ENCODE results near the gene OR2Y1. TPM values are rescaled to one million over a fixed set of nuclear protein-coding genes. Genes with fewer than 3 reads are reported as not detected.

OR2Y1 gene
- total and polyA plus RNA-seq, 2 of the 13 experiments (the other 11 are each of a cell fraction or from before 2014, with no cell fraction given), result not detected

DNA sequence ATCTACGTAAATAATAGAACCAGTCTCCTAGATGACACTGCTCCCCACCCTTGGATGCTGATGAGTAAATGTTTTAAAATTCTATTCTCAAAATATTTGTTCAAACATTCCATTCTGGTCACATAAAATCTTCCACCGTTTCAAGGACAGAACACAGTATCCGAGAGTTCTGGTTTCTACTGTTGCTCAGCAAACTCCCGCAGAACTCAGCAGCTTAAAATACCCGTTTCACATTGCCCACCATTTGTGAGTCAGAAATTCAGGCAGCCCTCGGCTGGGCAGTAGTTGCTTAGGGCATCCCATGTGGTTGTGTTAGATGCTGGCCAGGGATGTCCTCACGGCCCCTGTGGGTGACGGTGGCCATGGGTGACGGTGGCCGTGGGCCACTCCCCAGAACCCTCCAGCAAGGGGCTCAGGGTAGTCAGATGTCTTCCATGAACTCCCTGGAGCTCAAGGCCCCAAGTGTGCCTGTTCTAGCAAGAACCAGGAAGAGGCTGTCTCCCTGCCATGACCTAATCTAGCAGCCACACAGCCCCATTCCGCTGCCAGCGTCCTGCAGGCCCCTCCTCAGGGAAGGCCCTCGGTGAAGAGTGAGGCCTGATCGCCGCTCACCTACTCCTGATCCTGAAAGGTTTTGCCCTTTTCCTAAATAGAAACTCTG, 45.4 kb upstream of the OR2Y1 start:
- in situ Hi-C loops (cut with HindIII; ENCODE audit: extremely low pct_ligation_motif_present, low pct_unique_long_range_greater_than_20kb), result loop anchor here (10.0 kb wide), 1 partner anchor 370 kb away; no protein-coding TSS in a partner anchor
- Histone ChIP-seq H4K20me1 (ENCODE audit: insufficient read depth, low read length) (no peaks in the 10 kb centered on the region), H3K27ac (ENCODE audit: extremely low read length, insufficient read depth, low read length) (no peak overlapping the region), H3K4me2 (ENCODE audit: low read depth, low read length) (peak overlapping the region; percentile 44), H3K4me3 (replicated peaks in 1 of 3; ENCODE audit: insufficient read depth in 1 of 3, low read depth in 2 of 3, low read length in 3 of 3) (no peak overlapping the region), H3K79me2 (ENCODE audit: insufficient read depth, low read length) (no peaks in the 10 kb centered on the region), H2AFZ (ENCODE audit: low read length) (no peak overlapping the region), H3K9me3 (ENCODE audit: low read length) (no peaks in the 10 kb centered on the region), H3K36me3 (replicated peaks in 1 of 2; ENCODE audit: control insufficient read depth in 1 of 2, insufficient read depth in 2 of 2, low read length in 2 of 2) (peaks cover 4 to 7% of the 10 kb centered on the region in 2 experiments; a peak in 2 of 5 replicates), H3K4me1 (ENCODE audit: insufficient read depth, low read length) (peaks cover 12% of the 10 kb centered on the region), H3K27me3 (ENCODE audit: control insufficient read depth in 1 of 2, insufficient read depth in 2 of 2, low read length in 2 of 2) (peaks cover 0 to 5% of the 10 kb centered on the region in 2 experiments; a peak in 1 of 5 replicates), H3K9ac (ENCODE audit: insufficient read depth, low read depth, low read length) (no peak overlapping the region; the same call in 1 of the 2 replicates)
- TF ChIP-seq ZNF75D (CRISPR knock-in tag; IDR thresholded peaks at IDR 0.05; ENCODE audit: borderline replicate concordance) (no peak), HIVEP1 (CRISPR knock-in tag; IDR thresholded peaks at IDR 0.05) (0 out of 2 replicates have a peak, but pooled peaks have one; percentile 24)
- TF ChIP-seq, protein P1, sequence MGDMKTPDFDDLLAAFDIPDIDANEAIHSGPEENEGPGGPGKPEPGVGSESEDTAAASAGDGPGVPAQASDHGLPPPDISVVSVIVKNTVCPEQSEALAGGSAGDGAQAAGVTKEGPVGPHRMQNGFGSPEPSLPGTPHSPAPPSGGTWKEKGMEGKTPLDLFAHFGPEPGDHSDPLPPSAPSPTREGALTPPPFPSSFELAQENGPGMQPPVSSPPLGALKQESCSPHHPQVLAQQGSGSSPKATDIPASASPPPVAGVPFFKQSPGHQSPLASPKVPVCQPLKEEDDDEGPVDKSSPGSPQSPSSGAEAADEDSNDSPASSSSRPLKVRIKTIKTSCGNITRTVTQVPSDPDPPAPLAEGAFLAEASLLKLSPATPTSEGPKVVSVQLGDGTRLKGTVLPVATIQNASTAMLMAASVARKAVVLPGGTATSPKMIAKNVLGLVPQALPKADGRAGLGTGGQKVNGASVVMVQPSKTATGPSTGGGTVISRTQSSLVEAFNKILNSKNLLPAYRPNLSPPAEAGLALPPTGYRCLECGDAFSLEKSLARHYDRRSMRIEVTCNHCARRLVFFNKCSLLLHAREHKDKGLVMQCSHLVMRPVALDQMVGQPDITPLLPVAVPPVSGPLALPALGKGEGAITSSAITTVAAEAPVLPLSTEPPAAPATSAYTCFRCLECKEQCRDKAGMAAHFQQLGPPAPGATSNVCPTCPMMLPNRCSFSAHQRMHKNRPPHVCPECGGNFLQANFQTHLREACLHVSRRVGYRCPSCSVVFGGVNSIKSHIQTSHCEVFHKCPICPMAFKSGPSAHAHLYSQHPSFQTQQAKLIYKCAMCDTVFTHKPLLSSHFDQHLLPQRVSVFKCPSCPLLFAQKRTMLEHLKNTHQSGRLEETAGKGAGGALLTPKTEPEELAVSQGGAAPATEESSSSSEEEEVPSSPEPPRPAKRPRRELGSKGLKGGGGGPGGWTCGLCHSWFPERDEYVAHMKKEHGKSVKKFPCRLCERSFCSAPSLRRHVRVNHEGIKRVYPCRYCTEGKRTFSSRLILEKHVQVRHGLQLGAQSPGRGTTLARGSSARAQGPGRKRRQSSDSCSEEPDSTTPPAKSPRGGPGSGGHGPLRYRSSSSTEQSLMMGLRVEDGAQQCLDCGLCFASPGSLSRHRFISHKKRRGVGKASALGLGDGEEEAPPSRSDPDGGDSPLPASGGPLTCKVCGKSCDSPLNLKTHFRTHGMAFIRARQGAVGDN (CRISPR knock-in tag; IDR thresholded peaks at IDR 0.05), result peak; percentile 30; the same call in 1 of the 2 replicates
- ChIA-PET POLR2A (interaction anchor here (1.4 to 2.0 kb wide), 2 partner anchors 23 to 25 kb away, joined by 5 to 8 read pairs; no protein-coding TSS in a partner anchor), CTCF (ENCODE audit: low intra/inter-chr PET ratio, low total read pairs) (interaction anchor here (0.8 to 1.8 kb wide), 4 partner anchors 14 to 84 kb away, joined by 3 to 8 read pairs (median 4); partner anchors contain the start of gene ZFP62)
- DNase-seq (ENCODE audit: low spot score) (peak; percentile 51), FAIRE-seq (no peak), ATAC-seq (peak; percentile 22; the same call in 2 of the 3 replicates)
- no TSS peak for BruUV-seq (replicated peaks)
- intact Hi-C loops (cut with micrococcal nuclease; ENCODE audit: unreplicated experiment), result loop anchor here (2.0 kb wide), 2 partner anchors 14 to 374 kb away; no protein-coding TSS in a partner anchor
- 48% methylated on average over 10 of the region's 15 CpGs for WGBS (ENCODE audit: low lambda C conversion rate)
